Measurements from ENCODE around the gene ASAH2B. TPM values are rescaled to one million over a fixed set of nuclear protein-coding genes. Genes with fewer than 3 reads are reported as not detected.
"Not testable (repeated sequence)": the region's sequence is repeated elsewhere in the genome, so short reads cannot be mapped to it uniquely, and the experiment has no call there.

The ASAH2B gene
- total RNA-seq = 1 to 10 TPM; 1.1 to 2.1 (median 1.2) TPM

- ATAC-seq (ENCODE audit: low FRiP score) (peak; percentile 78), DNase-seq (ENCODE audit: low spot score) (peak; percentile 50)
- no peak for TF ChIP-seq CTCF (IDR thresholded peaks at IDR 0.05)
Observed at GRCh38 chr10:50739618-50740292, at the start of gene ASAH2B. Gene ASAH2B (plus strand): TSS chr10:50739936. CDS start chr10:50745131, 5,195 bp downstream.

- ATAC-seq (ENCODE audit: low FRiP score) = not testable (repeated sequence)
Observed at GRCh38 chr10:50697819-50698218, 41.9 kb upstream of the ASAH2B start.

GRCh38 chr10:50701947-50702346 lies 37.8 kb upstream of the ASAH2B start:
- not testable (repeated sequence) for ATAC-seq (ENCODE audit: low FRiP score); DNase-seq (ENCODE audit: low spot score)

More at GRCh38 chr10:50697819-50698218, 41.9 kb upstream of the ASAH2B start:
- not testable (repeated sequence) for DNase-seq (ENCODE audit: low spot score)

GRCh38 chr10:50702997-50703396 lies 36.7 kb upstream of the ASAH2B start:
- ATAC-seq (ENCODE audit: low FRiP score); DNase-seq (ENCODE audit: low spot score): not testable (repeated sequence)

GRCh38 chr10:50704436-50705079 lies 35.2 kb upstream of the ASAH2B start:
- not testable (repeated sequence) for ATAC-seq (ENCODE audit: low FRiP score)

GRCh38 chr10:50706006-50706405 lies 33.7 kb upstream of the ASAH2B start:
- not testable (repeated sequence) for DNase-seq (ENCODE audit: low spot score); ATAC-seq (ENCODE audit: low FRiP score)

More at GRCh38 chr10:50704436-50705079, 35.2 kb upstream of the ASAH2B start:
- not testable (repeated sequence) for DNase-seq (ENCODE audit: low spot score)

- ATAC-seq (ENCODE audit: low FRiP score) = not testable (repeated sequence)
Observed at GRCh38 chr10:50710241-50710640, 29.5 kb upstream of the ASAH2B start.

GRCh38 chr10:50723812-50724211 lies 15.9 kb upstream of the ASAH2B start:
- DNase-seq (ENCODE audit: low spot score); ATAC-seq (ENCODE audit: low FRiP score): not testable (repeated sequence)

More at GRCh38 chr10:50710241-50710640, 29.5 kb upstream of the ASAH2B start:
- not testable (repeated sequence) for DNase-seq (ENCODE audit: low spot score)

GRCh38 chr10:50728112-50728511 lies 11.6 kb upstream of the ASAH2B start:
- not testable (repeated sequence) for ATAC-seq (ENCODE audit: low FRiP score); DNase-seq (ENCODE audit: low spot score)

- not testable (repeated sequence) for ATAC-seq (ENCODE audit: low FRiP score); DNase-seq (ENCODE audit: low spot score)
Observed at GRCh38 chr10:50738987-50739617, 634 bp upstream of the ASAH2B start.

- no peak for DNase-seq (ENCODE audit: low spot score)
- no peak for TF ChIP-seq CTCF (IDR thresholded peaks at IDR 0.05)
- peak; percentile 52 for ATAC-seq (ENCODE audit: low FRiP score)
Observed at GRCh38 chr10:50740293-50740648, 535 bp downstream of the ASAH2B start.

- ATAC-seq (ENCODE audit: low FRiP score); DNase-seq (ENCODE audit: low spot score): not testable (repeated sequence)
Observed at GRCh38 chr10:50742820-50743219, 3.1 kb downstream of the ASAH2B start.

- ATAC-seq (ENCODE audit: low FRiP score); DNase-seq (ENCODE audit: low spot score): not testable (repeated sequence)
Observed at GRCh38 chr10:50766774-50767513, 27.2 kb downstream of the ASAH2B start.

GRCh38 chr10:50772042-50772441 lies 32.3 kb downstream of the ASAH2B start:
- not testable (repeated sequence) for DNase-seq (ENCODE audit: low spot score); ATAC-seq (ENCODE audit: low FRiP score)

GRCh38 chr10:50774868-50775267 lies 35.1 kb downstream of the ASAH2B start:
- DNase-seq (ENCODE audit: low spot score); ATAC-seq (ENCODE audit: low FRiP score): not testable (repeated sequence)

GRCh38 chr10:50780036-50780435 lies 40.3 kb downstream of the ASAH2B start:
- ATAC-seq (ENCODE audit: low FRiP score); DNase-seq (ENCODE audit: low spot score): not testable (repeated sequence)

Measured in omental fat pad (tissue), 4 donors.